Kidney epithelial cell (primary cell): ENCODE measurements around the gene SMYD1. TPM values are rescaled to one million over a fixed set of nuclear protein-coding genes. Genes with fewer than 3 reads are reported as not detected.

ENCODE experiments used
- DNase-seq: peaks from one replicate; pipeline ENCODE4 v3.0.0-alpha.2; 2010; ENCODE audit warnings: low read depth
- H3K27me3 ChIP-seq: 2 replicates; pipeline ENCODE4 v1.6.0; 2011; ENCODE audit warnings: low read length; ENCODE audit not compliant: control insufficient read depth, insufficient read depth
- H3K36me3 ChIP-seq: 2 replicates; pipeline ENCODE4 v1.5.1; 2011; ENCODE audit warnings: low read length; ENCODE audit not compliant: control insufficient read depth, insufficient read depth
- H3K4me3 ChIP-seq: 2 replicates; pipeline ENCODE4 v1.5.1; 2011; ENCODE audit warnings: low read depth, mild to moderate bottlenecking, control low read depth, low read length
- CTCF ChIP-seq: IDR thresholded peaks from 2 replicates; pipeline ENCODE4 v1.5.1; 2011; ENCODE audit warnings: mild to moderate bottlenecking, moderate library complexity, low read length, control low read depth, inconsistent platforms; ENCODE audit not compliant: insufficient read depth, poor library complexity, severe bottlenecking
- total RNA-seq: library from RNA; depleted of rRNA; stranded (reverse); fragments of >200 nt; gene quantifications from 2 replicates; pipeline ENCODE4 v1.2.3, GENCODE V29; 2015

SMYD1 gene
- total RNA-seq, 1 donor from 2014 or later, result not detected

GRCh38 chr2:88077080-88077479 lies 9.5 kb downstream of the SMYD1 start:
- TF ChIP-seq CTCF, result no peak
- Histone ChIP-seq H3K27me3 (no peaks in the 10 kb centered on the region), H3K36me3 (no peaks in the 10 kb centered on the region), H3K4me3 (no peak overlapping the region)
- no peak for DNase-seq

GRCh38 chr2:88078643-88079172 lies 11.1 kb downstream of the SMYD1 start:
- Histone ChIP-seq H3K27me3 (no peaks in the 10 kb centered on the region), H3K4me3 (no peak overlapping the region), H3K36me3 (no peaks in the 10 kb centered on the region)
- no peak for DNase-seq
- no peak for TF ChIP-seq CTCF

GRCh38 chr2:88080545-88080944 lies 12.9 kb downstream of the SMYD1 start:
- no peak for DNase-seq
- Histone ChIP-seq H3K4me3 (no peak overlapping the region), H3K27me3 (no peaks in the 10 kb centered on the region), H3K36me3 (no peaks in the 10 kb centered on the region)
- no peak for TF ChIP-seq CTCF

- no peak for TF ChIP-seq CTCF
- no peaks in the 10 kb centered on the region for H3K27me3 ChIP-seq
- no peak overlapping the region for H3K4me3 ChIP-seq
- no peak for DNase-seq
- no peaks in the 10 kb centered on the region for H3K36me3 ChIP-seq
These were observed 14.4 kb downstream of the SMYD1 start for GRCh38 chr2:88081924-88082608.

GRCh38 chr2:88082781-88083180 lies 15.2 kb downstream of the SMYD1 start:
- TF ChIP-seq CTCF, result no peak
- DNase-seq, result no peak
- Histone ChIP-seq H3K27me3 (no peaks in the 10 kb centered on the region), H3K4me3 (no peak overlapping the region), H3K36me3 (no peaks in the 10 kb centered on the region)

GRCh38 chr2:88085099-88085498 lies 17.5 kb downstream of the SMYD1 start:
- DNase-seq, result no peak
- no peaks in the 10 kb centered on the region for H3K36me3 ChIP-seq
- no peak overlapping the region for H3K4me3 ChIP-seq
- no peaks in the 10 kb centered on the region for H3K27me3 ChIP-seq
- TF ChIP-seq CTCF, result no peak
